Adrenal gland (tissue), 5 donors: Measurements from ENCODE around the gene SHISA3.

Experiments used
- POLR2A ChIP-seq, 2 donors: fragments of 450-650 bp; IDR thresholded peaks; one replicate each; pipeline ENCODE4 v1.6.1; 2017; ENCODE audit warnings: antibody characterized with exemption in 2 of 2, mild to moderate bottlenecking in 2 of 2, moderate library complexity in 1 of 2
- TF ChIP-seq, protein P1 (sequence below), 6 experiments: fragments of 450-650 bp in 4 of 6; fragments of 200-600 bp in 2 of 6; sonication (generic) in 1 of 6; IDR thresholded peaks; 1 replicate in 5 of 6; 2 replicates in 1 of 6; pipeline versions ENCODE4 v1.5.1 to v1.8.0; 2016 to 2021; ENCODE audit warnings: antibody characterized with exemption in 6 of 6, mild to moderate bottlenecking in 2 of 6, moderate library complexity in 1 of 6
- donor health status: DM: no; HTN: no; CAD: no.

DNA sequence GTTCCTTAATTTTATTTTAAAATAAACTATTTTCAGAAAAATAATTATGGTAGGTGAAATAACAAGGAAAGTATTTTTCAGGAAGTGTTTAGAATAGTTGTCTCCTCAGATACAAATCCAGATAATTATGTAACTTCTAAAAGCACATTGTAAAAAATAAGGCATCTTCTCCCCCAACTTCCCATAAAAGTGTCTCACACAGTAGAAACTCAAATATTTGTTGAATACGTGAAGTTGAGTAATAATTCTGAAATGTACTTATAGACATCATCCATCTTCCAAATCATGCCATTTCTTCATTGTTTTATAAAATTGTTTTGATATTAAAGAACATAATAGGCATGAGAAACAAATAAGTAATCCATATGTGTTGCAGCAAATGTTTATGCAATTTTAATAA is 18.0 kb downstream of the SHISA3 start:
- no peak for TF ChIP-seq POLR2A (IDR thresholded peaks at IDR 0.05)
- TF ChIP-seq, protein P1, sequence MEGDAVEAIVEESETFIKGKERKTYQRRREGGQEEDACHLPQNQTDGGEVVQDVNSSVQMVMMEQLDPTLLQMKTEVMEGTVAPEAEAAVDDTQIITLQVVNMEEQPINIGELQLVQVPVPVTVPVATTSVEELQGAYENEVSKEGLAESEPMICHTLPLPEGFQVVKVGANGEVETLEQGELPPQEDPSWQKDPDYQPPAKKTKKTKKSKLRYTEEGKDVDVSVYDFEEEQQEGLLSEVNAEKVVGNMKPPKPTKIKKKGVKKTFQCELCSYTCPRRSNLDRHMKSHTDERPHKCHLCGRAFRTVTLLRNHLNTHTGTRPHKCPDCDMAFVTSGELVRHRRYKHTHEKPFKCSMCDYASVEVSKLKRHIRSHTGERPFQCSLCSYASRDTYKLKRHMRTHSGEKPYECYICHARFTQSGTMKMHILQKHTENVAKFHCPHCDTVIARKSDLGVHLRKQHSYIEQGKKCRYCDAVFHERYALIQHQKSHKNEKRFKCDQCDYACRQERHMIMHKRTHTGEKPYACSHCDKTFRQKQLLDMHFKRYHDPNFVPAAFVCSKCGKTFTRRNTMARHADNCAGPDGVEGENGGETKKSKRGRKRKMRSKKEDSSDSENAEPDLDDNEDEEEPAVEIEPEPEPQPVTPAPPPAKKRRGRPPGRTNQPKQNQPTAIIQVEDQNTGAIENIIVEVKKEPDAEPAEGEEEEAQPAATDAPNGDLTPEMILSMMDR (IDR thresholded peaks at IDR 0.05): no peak
